GM21576 (cell line): ENCODE measurements around the gene MEOX2.

Source experiments
- ATAC-seq: cut with Tn5 transposase; IDR thresholded peaks from one replicate; pipeline ENCODE4 v1.9.1; 2021; ENCODE audit warnings: mild to moderate bottlenecking, moderate library complexity; ENCODE audit not compliant: unreplicated experiment

Gene MEOX2

DNA sequence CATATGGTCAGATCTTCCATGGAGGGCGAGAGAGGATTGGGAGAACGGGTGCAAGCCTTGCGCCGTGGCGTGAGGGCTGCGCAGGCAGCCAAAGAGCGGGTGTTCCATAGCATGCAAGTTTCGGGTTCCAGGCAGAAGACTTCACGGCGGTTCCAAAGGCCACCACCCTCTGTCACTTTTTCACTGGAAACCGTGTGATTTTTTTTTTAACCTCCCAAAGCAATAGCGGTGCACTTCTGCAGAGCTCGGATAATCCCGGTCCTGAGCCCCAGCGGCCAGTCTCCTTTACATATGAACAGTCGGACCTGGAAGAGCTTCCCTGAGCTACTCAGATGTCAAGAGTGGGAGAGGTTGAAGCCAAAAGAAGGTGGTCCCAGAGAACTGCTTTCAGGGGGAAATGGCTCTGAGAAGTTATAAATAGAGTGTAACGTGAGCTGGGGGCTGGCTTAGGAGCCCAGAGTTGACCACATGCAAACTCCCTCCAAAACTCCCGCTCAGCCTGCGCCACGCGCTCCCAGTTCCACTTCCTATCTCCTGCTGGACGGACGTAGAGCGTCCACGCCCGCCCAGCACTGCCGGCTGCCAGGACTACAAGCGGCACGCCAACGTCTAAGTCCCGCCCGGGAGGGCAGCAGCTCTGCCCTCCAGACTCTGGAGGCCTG, at the start of gene MEOX2:
Gene MEOX2, minus strand, starts transcription at position 389 of the 662 bp plus-strand sequence. Its CDS starts 281 bp downstream, at position 108.
- ATAC-seq: no peak

DNA sequence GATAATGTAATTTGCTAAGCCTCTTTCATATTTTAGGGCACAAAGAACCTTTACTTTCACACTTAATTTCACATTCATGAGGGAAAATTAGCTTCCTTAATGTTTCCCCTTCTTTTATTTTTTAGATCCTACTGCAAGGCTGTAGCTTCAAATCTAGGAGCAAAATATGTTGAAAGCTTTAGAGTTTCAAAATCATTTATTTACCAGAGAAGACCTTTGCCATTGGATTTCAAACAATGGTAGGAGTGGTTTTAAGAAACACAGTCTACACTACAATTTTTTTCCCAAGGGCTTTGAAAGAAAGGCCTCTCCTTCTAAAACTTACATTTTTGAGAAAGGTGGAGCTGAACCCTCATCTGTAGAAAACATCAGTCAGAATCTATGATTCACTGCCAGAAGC, 43.3 kb upstream of the MEOX2 start:
- ATAC-seq: no peak

DNA sequence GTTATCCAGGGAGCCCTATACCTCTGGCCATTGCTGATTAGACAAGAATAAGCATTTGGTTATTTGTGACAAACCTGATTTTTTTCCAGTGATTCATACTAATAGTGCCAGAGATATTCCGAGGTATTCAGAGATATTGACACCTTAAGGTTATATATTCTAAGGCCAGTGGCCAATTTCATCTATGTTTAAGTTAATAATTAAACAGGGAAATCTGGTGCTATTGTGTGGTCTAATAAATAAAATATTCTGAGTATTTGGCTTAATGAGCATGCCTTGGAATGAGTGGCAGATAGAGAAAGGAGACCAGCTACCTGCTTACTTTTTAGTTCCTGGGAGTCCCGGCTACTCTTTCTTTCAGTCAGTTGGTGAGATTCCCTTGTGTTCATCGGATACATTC, 38.6 kb upstream of the MEOX2 start:
- ATAC-seq: no peak

DNA sequence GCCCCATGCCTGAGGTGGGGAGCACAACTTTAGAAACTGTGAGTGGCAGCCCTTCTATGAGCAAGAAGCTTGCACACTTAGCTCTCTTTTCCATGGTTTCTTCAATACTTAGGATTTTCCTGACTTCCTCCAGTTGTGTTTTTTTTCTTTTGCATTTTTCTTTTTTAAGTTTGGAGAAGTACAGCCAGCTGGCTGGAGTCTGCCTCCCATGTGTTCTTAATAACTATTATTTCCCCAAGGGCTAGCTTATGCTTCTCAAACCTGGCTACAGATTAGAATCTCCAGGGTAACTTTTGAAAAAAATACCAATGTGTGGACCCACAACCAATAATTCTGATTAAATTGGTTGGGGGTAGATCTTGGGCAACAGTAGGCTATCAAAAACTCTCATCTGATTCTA, 37.4 kb upstream of the MEOX2 start:
- ATAC-seq: no peak

DNA sequence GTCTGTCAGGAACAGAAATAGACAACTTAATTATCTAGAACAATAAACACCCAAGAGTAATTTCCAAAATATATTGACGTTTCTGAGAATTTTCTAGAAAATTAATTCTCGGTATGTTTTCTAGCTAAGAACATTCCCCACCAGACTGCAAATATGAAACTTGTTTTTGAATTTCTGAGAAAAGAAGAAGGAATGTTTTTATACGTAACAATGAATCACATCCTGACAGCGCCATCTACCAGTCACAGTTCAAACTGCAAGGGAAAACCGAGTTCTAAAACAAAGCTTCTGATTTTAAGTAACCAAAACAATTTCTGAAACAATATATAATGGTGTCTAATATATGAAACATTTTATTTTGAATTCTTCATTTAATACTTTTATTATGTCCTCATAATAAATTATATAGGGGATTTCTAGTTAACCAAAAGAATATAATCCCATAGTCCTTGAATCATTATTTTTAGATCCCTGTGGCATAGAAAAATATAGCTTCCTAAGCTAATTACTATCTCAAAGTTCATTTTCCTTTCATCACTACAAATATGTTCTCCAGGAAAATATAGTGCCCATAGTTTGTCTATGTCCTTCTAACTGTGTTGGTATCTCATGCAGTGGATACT, 34.5 kb upstream of the MEOX2 start:
- ATAC-seq: no peak

DNA sequence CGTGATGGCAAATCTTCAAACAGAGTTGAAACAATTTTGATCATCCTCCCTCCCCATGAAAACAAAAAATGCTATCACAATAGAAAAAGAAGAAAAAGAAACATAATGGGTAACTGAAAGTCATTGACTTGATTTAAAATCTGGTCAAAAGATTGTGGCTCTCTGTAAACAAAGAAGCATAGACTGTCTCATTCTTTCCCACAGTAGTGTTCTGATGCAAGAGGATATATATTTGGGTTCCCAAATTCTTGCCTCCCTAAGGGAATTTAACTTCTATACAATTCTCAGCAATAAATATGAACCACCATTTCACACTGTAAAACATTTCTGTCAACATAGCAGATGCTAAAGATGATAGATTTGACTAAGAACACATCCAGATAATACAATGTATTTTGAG, 32.8 kb upstream of the MEOX2 start:
- ATAC-seq: no peak

DNA sequence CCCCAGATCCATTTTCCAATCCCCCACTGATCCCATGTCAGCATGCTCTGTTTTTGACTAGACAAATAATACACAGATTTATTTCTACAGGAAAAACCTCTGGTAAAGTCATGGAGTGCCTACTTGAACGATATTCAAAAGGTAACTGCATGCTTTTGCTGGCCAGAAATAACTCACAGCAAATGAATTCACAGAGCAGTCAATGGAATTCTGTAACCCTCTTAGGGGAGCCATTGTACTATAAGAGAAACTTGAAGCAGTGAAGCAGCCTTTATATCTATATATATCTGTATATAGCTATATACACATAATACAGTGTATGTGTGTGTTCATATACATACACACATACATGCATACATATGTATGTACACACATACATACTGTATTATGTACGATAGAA, 29.0 kb upstream of the MEOX2 start:
- ATAC-seq: no peak

DNA sequence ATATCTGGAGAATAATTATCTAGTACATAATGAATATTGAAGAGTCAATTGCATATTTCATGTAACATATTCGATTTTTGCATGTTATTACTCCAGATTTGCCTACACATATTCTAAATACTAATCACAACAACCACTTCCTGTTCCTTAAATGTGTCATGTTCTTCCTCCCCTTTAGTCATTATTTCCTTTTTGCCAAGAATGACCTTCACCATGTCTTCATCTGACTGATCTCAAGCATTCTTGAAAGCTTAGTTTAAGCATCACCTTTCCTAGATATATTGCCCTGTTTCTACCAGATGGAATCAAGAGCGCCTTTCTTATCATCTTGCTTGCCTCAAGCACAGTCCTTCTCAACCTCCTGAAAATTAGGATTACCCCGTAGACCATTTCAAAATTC, 23.5 kb upstream of the MEOX2 start:
- ATAC-seq: no peak

DNA sequence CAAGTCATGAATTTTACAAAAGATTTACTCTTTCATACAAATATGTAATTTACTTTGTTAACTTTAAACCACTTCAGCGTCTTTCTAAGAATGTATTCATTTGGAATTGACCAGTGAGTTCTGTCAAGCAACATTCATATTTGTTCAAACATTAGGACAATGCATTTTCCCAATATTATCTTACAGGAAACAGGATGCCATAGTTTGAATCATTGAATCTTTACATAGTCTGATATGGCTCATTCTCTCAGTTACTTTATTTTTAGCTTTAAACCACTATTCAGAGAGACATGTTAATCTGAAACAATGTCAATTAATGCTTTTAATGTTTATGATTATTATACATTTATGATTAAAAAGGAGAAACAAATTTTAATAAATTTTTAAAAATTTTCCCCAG, 21.1 kb upstream of the MEOX2 start:
- ATAC-seq: no peak

DNA sequence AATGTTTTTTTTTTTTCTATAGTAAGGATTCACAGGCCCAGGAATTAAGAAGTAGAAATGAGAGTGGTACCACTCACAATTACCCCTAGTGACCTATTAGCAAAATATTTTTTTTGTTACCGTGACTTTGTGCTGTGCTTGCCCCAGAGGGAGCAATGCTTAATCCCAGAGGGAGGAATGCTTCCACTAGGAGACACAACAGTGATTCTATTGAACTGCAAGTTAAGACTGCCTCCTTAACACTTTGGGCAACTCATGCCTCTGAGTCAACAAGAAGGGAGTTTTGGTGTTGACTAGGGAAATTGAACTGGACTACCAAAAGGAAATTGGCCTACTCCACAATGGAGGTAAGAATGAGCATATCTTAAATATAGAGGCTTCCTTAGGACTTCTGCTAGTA, 17.2 kb upstream of the MEOX2 start:
- ATAC-seq: no peak

DNA sequence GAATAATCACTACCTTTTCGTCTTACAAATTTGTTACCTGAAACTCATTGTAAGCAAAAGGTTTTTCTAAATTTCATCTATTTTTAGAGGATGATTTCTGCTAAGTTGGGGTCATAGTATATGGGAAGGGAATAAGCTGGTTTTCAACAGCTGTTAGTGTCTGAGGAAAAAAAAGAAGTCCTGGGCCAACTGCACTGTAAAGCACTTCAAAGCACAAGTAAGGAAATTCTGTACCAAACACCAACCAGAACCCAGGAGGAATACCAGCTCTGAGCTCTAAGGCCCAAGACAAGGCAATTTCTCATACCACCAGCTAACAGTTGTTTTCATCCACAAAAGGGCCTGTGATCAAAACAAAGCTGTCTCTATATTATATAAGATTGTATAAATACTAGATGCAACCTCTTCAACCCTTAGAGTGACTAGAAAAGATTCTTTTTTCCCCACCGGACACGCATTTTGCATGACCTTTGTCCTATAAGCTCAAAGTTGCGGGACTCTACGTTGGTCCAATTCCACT, 6.1 kb upstream of the MEOX2 start:
- no peak for ATAC-seq

DNA sequence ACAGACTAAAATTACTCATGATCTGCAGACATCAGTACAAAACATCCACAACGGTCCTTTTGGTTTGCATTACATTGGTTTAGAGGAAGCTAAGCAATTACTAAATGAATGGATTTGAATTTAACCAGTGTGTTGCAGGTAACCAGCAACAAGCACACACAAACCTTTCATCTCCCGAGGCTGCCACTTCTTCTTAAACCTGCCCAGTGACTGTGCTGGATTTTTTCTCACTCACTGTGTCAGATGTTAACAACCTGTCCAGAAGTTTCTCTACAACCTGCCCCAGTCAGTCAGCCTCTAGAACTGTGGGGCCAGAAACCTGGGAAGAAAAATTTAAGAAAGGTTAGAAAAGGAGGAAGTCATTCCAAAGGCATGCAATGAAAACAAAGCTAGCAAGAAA, 2.4 kb upstream of the MEOX2 start:
- ATAC-seq: no peak

DNA sequence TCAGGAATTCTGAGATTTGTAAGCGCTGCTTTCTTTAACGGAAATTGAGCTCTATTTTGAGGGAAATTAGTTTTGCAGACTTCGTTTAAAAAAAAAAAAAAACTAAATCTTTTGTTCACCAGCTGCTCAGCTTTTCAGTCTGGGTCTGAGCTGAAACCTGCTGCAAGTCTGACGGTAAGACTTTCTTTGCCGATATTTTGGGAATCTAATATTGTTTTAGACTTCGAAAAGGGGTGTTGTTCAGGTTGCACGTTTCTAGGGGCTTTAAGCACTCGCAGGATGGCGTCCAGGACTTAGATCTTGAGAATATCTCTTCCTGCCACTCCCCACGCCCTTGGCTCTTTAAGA, 1.8 kb upstream of the MEOX2 start:
- ATAC-seq: no peak

DNA sequence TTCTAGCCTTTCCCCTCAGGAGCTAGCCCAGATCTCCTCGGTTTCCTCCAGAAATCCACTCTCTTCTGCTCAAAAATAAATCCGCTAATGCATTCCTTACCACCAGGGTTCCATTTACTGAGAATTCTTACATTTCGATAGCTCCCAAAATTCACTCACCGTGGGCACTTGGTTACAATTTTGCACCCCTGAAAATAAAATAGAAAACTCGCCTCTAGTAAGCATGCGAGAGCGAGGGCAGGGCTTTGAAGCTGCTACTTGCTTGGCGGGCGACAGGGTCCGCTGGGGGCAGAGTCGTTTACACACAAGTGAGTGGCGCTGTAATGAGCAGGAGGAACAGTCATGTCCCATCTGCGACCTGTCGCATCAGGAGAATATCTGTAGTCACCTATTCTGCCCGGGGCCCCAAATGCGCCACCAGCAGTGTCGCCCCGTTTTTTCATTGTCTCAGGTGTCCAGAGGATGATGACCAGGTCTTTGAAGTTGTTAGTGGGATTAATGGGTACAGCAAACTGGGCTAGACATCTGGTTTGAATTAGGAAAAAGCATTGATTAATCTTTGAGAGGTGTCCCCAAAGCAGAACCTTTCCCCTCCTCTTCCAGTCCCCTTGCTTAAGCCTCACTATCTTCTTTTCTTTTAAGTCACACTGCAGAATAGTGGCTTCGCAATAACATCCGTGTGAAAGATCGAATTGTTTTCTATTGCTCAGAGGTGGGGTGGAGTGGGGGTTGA, 1.2 kb upstream of the MEOX2 start:
- no peak for ATAC-seq

DNA sequence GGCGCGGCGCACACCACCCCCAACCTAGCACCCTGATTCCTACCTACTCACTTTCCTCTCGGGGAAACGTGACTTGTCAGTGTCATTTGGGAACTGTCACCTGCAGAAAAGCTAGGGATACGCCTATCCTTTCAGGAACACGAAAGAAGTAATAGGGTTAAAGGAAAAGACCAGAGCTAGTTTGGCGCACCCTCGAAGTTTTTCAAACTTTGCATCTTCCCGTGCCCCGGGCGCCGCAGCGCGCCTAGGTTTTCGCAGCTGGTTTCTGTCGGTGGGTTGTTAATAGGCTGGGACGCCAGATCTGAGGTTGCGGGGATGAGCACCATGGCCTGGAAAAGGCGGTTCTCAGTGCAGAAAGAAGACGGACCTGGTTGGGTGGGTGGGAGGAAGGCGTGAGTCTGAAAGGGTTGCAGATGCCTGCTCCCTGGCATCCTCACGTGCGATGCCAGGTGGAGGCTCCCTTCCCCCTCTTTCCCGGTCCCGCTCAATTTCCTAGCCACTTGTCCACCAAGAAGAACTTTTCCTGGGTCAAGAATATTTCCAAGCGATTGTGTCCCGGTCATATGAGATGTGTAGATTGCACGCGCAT, 568 bp upstream of the MEOX2 start:
- ATAC-seq: no peak

DNA sequence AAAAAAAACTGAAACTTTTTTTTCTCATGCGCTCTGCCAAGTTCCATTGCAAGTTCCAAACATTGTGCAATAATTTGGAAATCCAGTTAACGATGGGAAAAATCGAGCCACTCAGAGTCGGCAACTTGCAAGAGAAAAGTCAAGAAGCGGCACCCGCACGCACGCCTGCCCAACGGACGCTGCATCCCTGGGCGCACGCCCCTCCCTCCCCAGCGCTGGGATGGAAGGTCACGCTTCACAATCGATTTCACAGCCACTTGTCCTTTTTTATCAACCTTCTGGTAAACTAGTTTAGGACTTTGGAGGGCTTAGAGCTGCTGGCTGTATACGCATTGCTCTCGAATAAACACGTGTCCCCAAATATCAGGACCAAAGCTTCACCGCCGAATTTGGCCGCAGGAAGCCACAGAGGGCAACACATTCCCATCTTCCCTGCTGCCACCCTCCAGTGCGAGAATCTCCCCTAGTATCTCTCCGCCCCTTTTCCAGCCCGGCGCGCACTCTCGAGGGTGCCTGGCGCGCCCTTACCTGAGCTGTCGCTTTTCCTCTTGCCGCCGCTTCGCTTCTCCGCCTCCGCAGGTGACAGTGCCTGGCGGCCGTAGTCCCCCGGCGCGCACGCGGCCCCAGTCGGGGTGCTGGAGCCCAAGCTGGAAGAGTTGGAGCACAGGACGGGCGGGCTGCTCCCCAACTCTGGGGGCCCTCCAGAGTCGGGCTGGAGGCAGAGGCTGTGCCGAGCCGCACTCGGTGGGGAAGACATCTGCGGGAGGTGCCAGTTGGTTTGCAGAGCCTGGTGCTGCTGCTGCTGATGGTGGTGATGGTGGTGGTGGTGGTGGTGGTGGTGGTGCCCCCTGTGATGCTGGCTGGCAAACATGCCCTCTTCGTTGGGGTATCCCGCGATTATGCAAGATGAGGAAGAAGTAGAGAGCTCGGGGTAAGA, 857 bp downstream of the MEOX2 start:
- no peak for ATAC-seq

DNA sequence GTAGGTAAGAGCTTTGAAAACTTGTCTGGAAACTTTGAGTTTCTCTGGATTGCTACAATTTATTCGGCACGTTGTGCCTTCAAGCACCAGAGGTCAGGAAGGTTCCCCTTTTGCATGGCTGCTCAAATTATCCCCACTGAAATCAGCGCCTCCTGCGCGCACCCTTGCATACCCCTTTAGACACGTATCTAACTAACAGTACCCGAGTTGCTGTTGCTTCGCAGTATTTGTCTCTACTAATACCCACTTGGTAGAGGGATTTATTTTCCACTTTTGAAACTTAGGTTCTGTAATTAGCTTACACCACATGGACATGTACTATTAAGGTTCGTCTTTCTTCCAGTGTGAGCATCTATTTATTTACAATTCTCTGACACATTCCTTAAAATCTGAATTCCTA, 1.6 kb downstream of the MEOX2 start:
- ATAC-seq: no peak

DNA sequence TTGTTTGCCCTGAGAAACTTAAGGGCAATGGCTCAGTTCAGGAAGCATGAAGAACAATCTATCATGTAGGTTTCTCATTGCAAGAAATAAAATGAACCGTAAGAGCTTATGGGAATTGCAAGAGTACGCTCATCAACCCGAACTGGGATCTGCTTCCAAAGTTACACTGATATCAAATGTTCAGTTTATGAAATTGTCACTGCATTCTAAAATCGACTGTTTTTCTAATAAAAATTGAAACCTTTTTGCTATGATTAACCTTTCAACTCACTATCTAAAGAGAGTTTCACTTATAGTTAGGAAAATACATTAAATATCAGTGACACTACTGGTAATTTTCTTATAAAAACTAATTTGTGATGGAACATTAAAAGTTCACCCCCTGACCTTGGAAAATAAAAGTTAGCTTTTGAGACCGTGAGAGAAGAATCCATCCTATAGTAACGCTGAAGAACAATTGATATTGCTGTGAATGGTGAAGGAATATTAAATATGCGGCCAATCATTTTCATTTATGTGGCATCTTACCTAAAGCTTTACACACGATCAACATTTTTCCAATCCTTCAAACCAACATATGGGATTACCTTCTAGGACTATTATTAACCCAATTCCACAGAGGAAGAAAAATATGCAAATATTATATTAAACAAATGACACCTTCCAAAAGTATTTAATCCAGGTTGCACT, 2.2 kb downstream of the MEOX2 start:
- no peak for ATAC-seq

DNA sequence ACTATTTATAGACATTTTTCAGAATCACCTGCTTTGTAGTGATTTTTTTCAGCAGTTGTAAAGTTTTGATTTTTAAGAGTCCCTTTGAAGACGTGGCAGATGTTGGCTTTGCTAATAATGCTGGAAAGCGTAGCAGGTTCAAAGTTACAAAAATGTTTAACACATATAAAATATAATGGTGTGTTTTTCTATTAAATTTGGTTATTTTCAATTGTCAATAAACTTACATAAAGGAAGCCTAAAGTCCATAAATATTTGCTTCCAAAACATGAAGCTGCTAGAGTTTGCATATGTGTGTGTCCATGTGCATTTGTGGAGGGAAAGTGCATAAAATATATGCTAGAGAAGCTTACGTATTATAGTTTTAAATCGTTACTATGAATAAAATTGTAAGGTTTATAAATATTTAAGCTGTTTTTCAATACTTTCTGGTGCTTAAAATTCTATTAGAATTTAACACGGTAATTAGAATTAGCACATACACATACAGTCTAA, 3.7 kb downstream of the MEOX2 start:
- ATAC-seq: no peak

DNA sequence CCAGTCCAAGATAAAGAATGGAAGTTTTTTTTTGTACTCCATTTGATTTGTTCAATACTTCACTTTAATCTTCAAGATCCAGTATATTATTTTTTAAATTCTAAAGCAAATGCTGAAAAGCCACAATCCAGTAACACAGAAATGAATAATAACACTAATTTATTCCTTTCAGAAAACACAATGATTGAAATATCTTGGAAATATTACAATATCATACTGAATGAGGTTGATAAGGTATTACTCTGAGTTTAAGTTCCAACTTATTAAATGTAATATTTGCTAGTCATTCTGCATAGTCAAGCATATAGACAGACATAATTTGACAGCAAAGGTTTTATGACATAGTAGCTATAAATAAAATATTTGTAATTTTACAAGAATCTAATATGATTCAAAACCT, 4.4 kb downstream of the MEOX2 start:
- no peak for ATAC-seq
